Activated naive CD8-positive, alpha-beta T cell treated with anti-CD3 and anti-CD28 coated beads for 36 hours (primary cell): ENCODE results near the gene GREM2. TPM values are rescaled to one million over a fixed set of nuclear protein-coding genes. Genes with fewer than 3 reads are reported as not detected.

ENCODE experiments used
- DNase-seq: peaks from one replicate; pipeline ENCODE4 v3.0.0; 2021
- H3K27ac Mint-ChIP-seq: one replicate; pipeline ENCODE4 v1.8.0; 2022; ENCODE audit warnings: mild to moderate bottlenecking, moderate library complexity, mixed read lengths
- H3K27me3 Mint-ChIP-seq: one replicate; pipeline ENCODE4 v1.8.0; 2022; ENCODE audit warnings: mild to moderate bottlenecking, mixed read lengths
- H3K36me3 Mint-ChIP-seq: one replicate; pipeline ENCODE4 v1.8.0; 2021; ENCODE audit warnings: mild to moderate bottlenecking, mixed read lengths
- H3K4me1 Mint-ChIP-seq: one replicate; pipeline ENCODE4 v1.8.0; 2021; ENCODE audit warnings: mixed read lengths
- H3K4me3 Mint-ChIP-seq: one replicate; pipeline ENCODE4 v1.8.0; 2022; ENCODE audit warnings: mild to moderate bottlenecking, moderate library complexity, mixed read lengths
- H3K9me3 Mint-ChIP-seq: one replicate; pipeline ENCODE4 v1.8.0; 2022; ENCODE audit warnings: mixed read lengths
- total RNA-seq, 2 experiments: library from RNA; stranded (reverse); gene quantifications; one replicate each; pipeline ENCODE4 v1.2.3, GENCODE V29; 2021

GREM2 gene
- total RNA-seq, 2 experiments from 2014 or later, result not detected

DNA sequence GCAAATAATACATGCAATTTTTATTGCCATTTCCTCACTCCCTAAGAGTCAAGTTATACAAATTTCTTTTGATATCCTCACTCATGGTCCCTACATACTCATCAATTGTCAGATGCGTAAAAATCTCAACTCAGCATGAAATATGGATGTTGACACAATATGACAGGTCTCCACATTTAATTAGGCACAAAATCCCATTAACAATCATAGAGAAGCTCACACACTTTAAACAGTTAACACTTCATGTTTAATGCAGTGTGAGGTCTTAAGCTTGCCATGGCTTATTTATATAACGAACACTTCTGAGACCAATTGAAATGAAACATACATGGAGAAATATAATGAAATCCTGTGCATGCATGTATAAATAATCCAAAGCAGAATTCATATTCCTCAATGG lies 58.6 kb downstream of the GREM2 start:
- DNase-seq, result no peak
- no peak overlapping the region for H3K27ac Mint-ChIP-seq
- H3K36me3 Mint-ChIP-seq, result no peaks in the 10 kb centered on the region
- H3K4me3 Mint-ChIP-seq, result no peak overlapping the region
- H3K27me3 Mint-ChIP-seq, result no peaks in the 10 kb centered on the region
- H3K4me1 Mint-ChIP-seq, result no peaks in the 10 kb centered on the region
- peaks cover 2% of the 10 kb centered on the region for H3K9me3 Mint-ChIP-seq

DNA sequence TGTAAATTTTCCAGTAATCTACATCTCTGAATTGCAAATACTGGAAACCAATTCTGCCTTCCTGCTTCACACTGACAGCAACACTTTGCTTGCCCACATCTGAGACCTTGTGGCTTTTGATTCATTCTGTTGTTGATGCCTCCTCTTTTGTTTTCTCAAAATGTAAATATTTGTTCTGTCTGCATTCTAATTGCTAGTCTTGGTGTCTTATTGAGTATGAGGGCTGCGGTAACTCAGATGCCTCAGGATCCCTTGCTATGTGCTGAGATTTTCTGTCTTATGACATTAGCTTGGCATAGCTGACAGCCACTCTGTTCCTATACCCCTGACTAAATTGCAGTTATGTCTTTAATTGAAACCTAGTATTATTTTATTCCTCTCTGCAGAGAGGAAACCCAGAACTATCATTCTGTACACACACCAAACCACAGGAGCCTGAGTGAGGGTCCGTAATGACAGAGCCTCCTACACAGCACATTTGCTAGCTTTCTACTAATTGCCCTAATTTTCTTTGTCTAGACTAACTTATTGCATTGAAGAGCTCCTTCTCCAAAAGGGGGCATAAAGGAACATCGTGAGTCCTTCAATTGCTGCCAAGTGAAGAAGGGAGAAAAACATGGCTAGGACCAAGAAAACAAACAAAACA lies 72.1 kb downstream of the GREM2 start:
- DNase-seq, result no peak
- no peak overlapping the region for H3K4me3 Mint-ChIP-seq
- peaks cover 1% of the 10 kb centered on the region for H3K9me3 Mint-ChIP-seq
- no peaks in the 10 kb centered on the region for H3K27me3 Mint-ChIP-seq
- peaks cover 2% of the 10 kb centered on the region for H3K36me3 Mint-ChIP-seq
- no peak overlapping the region for H3K27ac Mint-ChIP-seq
- H3K4me1 Mint-ChIP-seq, result peaks cover 3% of the 10 kb centered on the region

DNA sequence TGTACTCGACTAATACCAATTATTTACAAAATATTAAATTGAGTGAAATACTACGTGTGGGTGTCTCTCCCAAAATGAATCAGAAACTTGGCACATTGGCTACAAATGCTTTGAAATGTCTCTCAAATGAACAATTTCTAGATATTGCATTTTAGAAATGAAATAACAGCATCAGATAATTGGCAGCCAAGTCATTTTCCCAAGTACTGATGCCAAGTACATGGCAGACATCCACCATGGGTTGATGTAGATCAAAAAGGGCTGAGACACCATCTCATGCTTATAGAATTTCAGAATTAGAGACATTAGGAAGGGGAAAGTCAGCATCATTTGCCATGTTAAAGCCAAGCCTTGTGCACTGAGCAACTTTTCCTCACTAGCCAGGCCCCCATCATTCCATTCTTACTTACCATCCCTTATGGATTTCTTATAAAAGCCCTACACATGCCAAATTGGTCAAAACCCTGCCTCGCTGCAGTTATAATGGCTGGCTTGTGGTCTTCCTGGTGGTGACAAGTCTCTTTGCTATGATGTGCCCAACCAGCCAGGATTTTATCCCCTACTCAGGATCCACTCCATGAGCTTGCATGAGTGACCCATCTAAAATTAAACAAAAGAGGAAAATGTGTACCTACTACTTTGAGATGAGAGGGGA lies 73.1 kb downstream of the GREM2 start:
- peaks cover 3% of the 10 kb centered on the region for H3K4me1 Mint-ChIP-seq
- no peak overlapping the region for H3K4me3 Mint-ChIP-seq
- DNase-seq, result no peak
- no peaks in the 10 kb centered on the region for H3K9me3 Mint-ChIP-seq
- H3K27me3 Mint-ChIP-seq, result no peaks in the 10 kb centered on the region
- no peak overlapping the region for H3K27ac Mint-ChIP-seq
- peaks cover 3% of the 10 kb centered on the region for H3K36me3 Mint-ChIP-seq

DNA sequence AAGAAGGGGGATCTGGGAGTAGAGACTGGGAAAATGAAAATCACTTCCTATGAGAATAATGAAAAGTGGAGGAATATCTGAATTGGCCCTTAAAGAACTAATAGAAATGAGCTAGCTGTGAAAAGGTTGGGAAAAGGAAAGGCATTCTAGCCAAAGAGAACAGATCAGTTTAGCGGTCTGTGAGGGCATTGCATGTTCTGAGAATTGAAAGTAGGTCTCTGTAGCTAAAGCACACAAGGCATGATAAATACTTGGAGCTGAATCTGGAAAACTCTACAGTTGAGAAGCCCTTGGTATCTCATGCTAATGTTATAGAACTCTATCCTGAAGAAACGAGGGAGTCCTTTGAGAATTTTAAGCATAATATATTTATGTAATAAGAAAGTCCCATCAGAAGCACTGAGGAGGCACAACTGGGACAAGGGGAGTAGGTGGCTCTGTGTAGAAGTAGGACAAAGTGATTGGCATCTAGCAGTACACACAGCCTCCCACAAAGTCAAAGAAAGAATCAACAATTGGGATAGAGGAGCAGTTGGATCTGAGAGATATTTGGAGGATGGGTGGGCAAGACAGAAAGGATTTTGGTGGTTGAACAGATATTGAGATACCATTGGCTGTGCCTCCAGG lies 78.7 kb downstream of the GREM2 start:
- Mint-ChIP-seq H3K36me3 (peaks cover 4% of the 10 kb centered on the region), H3K9me3 (no peaks in the 10 kb centered on the region), H3K4me1 (no peaks in the 10 kb centered on the region), H3K4me3 (no peak overlapping the region), H3K27me3 (no peaks in the 10 kb centered on the region), H3K27ac (no peak overlapping the region)
- no peak for DNase-seq

DNA sequence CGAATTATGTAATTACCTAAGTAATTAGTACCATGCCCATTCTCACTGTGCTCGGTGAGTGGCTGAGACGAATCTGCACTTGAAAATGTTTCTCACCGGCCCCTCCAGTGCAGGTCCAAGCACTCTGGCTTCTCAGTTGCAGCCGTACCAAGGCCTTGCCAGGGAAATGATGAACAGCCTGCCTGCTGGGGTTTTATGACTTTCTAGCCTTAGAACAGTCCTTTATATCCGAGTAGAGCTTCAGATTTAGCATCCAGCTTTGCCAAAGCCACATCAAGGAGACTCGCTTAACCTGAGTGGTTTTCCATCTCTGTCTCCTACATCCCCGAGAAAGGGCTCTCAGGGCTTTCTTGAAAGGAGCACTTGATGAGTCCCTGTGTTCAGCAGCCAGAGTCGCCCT lies 83.4 kb downstream of the GREM2 start:
- Mint-ChIP-seq H3K9me3 (no peaks in the 10 kb centered on the region), H3K27me3 (no peaks in the 10 kb centered on the region)

DNA sequence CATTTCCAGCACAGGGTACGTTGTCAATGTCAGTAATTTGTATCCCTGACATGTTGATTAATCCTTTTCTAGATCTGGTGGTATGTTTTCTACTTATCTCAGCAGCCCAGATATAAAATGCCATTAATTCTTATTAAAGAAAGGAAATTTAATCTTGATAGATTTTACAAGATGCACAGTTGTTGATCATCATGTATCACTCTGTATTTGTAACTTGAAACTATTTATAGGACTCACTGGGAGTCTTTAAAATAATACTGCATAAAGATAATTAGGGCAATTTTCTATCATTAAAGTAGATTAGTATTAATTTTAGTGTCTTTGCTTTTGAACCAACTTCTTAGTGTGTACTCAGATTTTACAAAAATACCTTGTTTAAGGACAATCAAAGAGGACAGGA lies 84.9 kb downstream of the GREM2 start:
- no peaks in the 10 kb centered on the region for H3K4me1 Mint-ChIP-seq
- no peaks in the 10 kb centered on the region for H3K36me3 Mint-ChIP-seq
- H3K4me3 Mint-ChIP-seq, result no peak overlapping the region
- H3K27ac Mint-ChIP-seq, result no peak overlapping the region
- no peak for DNase-seq
- no peaks in the 10 kb centered on the region for H3K27me3 Mint-ChIP-seq
- H3K9me3 Mint-ChIP-seq, result no peaks in the 10 kb centered on the region

More for the DNA sequence above, 83.4 kb downstream of the GREM2 start:
- Mint-ChIP-seq H3K4me3 (no peak overlapping the region), H3K36me3 (no peaks in the 10 kb centered on the region), H3K27ac (no peak overlapping the region), H3K4me1 (no peaks in the 10 kb centered on the region)
- no peak for DNase-seq

DNA sequence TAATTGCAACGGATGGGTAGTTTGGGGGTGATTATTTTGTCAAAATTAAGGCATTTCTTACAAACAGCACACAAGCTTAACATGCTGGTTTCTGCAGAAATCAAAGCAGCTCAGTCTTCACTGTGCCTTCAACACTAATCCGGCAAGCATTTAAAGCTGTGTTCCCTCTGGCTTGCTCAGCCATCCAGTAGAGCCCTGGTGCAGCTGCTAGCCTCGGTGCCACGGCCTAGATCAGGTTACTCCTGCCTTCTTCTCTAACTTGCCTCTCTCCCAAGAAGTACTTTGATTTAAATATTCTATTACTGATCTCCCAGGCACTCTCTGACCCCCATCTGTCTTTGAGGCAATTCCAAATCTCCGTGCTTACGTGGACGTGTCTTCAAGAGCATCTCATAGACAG lies 85.6 kb downstream of the GREM2 start:
- Mint-ChIP-seq H3K4me3 (no peak overlapping the region), H3K4me1 (no peaks in the 10 kb centered on the region), H3K36me3 (no peaks in the 10 kb centered on the region), H3K27ac (no peak overlapping the region), H3K27me3 (no peaks in the 10 kb centered on the region), H3K9me3 (no peaks in the 10 kb centered on the region)
- no peak for DNase-seq

DNA sequence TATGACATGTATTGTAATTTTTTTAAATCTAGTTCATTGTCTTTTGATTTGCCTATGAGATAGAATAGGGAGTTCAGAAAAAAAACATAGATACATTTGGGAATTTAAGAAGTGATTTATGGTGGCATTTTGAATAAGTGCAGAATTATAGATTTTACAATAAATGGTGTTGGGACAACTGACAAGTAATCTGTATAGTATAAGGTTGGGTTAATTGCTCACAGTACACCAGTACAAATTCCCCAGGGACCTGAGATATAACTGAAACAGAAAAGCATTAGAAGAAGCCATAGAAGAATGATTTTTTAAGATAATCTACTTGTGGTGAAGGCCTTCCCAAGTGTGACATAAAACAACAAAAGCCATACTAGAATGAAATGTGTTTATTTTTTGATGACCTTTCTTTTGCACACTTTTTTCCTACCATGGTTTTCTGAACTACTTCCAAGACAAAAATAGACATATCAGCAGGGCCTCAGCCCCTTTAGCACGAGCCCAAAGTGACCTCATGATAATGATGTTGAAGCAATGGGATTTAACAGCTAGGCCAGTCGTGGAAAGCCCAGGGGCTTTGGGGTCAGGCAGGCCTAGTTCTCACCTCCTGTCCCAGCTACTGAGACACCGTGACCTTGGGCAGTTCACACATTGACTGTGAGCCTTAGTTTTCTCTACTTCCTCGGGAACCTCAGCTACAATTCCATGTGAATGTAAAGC lies 87.4 kb downstream of the GREM2 start:
- Mint-ChIP-seq H3K27me3 (no peaks in the 10 kb centered on the region), H3K36me3 (no peaks in the 10 kb centered on the region), H3K9me3 (no peaks in the 10 kb centered on the region), H3K27ac (no peak overlapping the region), H3K4me1 (no peaks in the 10 kb centered on the region), H3K4me3 (no peak overlapping the region)
- DNase-seq, result no peak

DNA sequence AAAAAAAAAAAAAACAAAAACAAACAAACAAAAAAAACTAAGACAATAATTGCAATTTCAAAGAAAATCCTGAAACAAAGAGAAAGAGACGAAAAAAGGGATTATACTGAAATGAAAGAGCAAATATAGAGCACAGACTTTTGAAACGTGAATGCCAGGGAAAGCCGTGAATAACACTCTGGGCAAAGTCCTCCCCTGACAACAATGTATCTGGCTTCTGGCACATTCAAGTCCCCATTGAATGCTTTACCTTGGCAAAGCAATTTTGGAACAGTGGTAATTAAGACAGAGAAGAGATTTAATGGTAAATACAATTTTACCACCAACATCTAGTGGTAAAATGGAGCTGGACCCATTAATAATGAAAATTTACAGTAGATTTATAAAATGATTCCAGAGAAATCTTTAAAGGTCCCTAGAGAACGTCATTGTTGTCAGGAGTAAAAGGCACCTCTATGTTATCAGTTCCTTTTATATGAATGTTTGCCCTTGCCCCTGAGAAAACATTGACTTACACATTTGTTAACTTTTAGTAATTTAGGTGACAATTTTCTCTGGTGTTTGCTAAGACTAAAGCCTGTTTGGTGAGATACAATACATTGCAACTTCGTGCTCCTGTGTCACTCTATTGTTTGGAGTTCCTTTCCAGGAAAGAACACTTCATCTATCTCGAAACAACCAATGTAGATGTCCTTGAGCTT lies 89.7 kb downstream of the GREM2 start:
- Mint-ChIP-seq H3K4me1 (no peaks in the 10 kb centered on the region), H3K4me3 (no peak overlapping the region), H3K27ac (no peak overlapping the region), H3K27me3 (no peaks in the 10 kb centered on the region), H3K9me3 (no peaks in the 10 kb centered on the region), H3K36me3 (no peaks in the 10 kb centered on the region)
- DNase-seq, result no peak

DNA sequence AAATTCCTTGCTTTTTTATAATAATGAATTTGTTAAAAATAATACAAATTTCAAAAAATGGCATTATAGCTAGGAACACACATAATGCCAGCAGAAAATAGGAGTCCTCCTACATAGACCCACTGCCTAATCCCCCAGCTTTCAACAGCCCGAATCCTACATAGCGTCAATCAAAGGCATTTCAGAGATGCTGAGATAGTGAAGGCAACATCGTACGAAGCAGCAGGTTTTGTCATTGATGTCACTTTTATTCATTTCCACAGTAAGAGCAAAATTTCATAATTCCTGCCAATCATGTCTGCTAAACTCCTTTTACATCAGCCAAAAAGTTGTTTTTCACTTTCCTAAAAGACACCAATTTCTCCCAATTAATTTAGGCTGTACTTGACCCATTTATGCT lies 94.1 kb downstream of the GREM2 start:
- Mint-ChIP-seq H3K4me3 (no peak overlapping the region), H3K27ac (no peak overlapping the region), H3K27me3 (no peaks in the 10 kb centered on the region), H3K4me1 (no peaks in the 10 kb centered on the region), H3K9me3 (no peaks in the 10 kb centered on the region), H3K36me3 (no peaks in the 10 kb centered on the region)
- no peak for DNase-seq

DNA sequence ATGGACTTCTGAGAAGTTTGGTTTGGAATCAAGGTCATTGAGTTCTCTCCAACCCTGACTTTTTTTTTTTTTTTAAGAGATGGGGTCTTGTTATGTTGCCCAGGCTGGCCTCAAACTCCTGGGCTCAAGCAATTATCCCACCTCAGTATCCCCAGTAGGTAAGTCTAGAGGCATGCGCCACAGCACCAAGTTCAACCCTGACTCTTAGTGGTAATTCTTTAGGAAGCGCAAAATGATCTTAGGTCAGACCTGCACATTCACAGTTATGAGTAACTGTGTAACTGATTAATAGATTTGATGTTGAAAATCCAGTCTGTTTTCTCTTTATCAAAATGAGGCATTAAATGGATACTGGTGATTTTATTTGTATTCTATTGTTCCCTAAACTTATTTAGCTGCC lies 95.9 kb downstream of the GREM2 start:
- DNase-seq, result no peak
- Mint-ChIP-seq H3K4me1 (no peaks in the 10 kb centered on the region), H3K36me3 (no peaks in the 10 kb centered on the region), H3K9me3 (no peaks in the 10 kb centered on the region), H3K4me3 (no peak overlapping the region), H3K27ac (no peak overlapping the region), H3K27me3 (no peaks in the 10 kb centered on the region)

DNA sequence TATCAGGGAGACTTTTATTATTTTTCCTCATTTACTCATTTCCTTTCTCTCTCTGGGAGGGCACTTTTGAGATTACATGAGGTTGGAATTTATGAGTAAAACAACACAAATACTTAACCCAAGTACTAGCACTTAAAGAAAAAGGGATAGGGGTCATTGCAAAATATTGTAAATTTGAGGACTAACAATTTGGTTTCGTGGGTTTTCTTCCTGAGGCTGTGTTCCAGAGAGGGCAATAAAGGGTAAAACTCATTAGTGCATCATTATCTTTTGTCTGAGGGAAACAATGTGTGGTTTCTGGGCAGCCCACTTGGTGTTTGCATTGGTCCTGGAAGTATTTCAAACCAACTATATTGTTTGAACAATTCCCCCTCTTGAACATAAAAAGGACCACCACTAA lies 96.5 kb downstream of the GREM2 start:
- Mint-ChIP-seq H3K9me3 (no peaks in the 10 kb centered on the region), H3K4me1 (no peaks in the 10 kb centered on the region), H3K27ac (no peak overlapping the region), H3K4me3 (no peak overlapping the region), H3K27me3 (no peaks in the 10 kb centered on the region), H3K36me3 (no peaks in the 10 kb centered on the region)
- DNase-seq, result no peak

DNA sequence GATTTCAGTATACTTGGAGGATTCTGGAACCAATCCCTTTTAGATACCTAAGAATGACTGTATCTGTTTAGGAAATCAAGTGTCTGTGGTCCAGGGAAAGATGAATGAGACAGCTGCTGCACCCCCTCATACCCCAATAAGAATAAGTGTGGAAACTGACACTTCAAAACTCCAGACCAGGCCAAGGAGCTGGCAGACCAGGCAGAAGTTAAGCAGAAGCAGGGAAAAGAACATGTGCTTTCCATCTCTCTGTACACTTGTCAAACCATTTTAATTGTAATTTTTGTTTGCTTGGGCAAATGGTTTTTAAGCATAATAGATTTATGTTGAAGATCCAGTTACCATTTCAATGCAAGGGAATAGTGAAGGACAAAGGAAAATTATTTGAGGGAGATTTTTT lies 100.2 kb downstream of the GREM2 start:
- Mint-ChIP-seq H3K9me3 (no peaks in the 10 kb centered on the region), H3K36me3 (no peaks in the 10 kb centered on the region), H3K27me3 (no peaks in the 10 kb centered on the region), H3K4me3 (no peak overlapping the region), H3K27ac (no peak overlapping the region), H3K4me1 (no peaks in the 10 kb centered on the region)
- no peak for DNase-seq

DNA sequence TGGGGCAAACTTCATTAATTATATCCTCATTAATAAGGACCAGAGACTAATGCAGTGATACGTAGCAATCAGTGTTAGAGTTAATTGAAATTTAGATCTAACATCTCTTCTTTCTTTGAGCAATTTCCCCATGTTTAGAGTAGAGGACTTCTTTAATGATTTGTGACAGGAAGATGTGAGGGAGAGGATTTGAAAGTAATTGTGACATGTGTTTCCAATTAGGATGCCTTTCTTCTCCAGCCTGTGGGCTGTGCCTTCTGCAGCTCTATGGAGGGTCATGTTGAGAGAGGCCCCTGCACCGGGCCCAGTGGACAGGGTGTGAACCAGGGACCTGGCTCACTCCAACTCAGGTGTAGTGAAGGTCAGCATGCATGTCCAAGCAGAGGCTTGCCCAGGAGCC lies 103.0 kb downstream of the GREM2 start:
- no peaks in the 10 kb centered on the region for H3K9me3 Mint-ChIP-seq
- no peaks in the 10 kb centered on the region for H3K36me3 Mint-ChIP-seq
- no peaks in the 10 kb centered on the region for H3K4me1 Mint-ChIP-seq
- DNase-seq, result no peak
- H3K27me3 Mint-ChIP-seq, result no peaks in the 10 kb centered on the region
- H3K4me3 Mint-ChIP-seq, result no peak overlapping the region
- no peak overlapping the region for H3K27ac Mint-ChIP-seq

DNA sequence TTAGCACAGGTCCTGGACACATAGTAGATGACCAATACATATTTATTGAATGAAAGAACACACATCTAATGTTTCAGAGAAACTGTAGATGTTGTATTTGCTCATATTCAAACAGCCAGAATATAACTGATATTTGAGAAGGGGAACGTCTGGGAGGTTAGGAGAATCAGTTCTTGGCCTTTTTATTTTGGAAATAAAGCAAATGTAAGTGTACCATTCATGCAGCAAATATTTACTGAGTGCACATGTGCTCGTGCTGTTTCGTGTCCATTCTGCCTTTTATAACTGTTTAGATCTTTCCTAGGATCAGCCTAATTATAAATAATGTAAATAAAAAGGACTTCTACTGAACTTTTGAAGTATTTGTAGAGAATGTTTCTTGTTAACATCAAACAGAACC lies 103.8 kb downstream of the GREM2 start:
- no peak overlapping the region for H3K4me3 Mint-ChIP-seq

More for the DNA sequence above, 103.8 kb downstream of the GREM2 start:
- Mint-ChIP-seq H3K36me3 (no peaks in the 10 kb centered on the region), H3K4me1 (no peaks in the 10 kb centered on the region), H3K9me3 (no peaks in the 10 kb centered on the region), H3K27ac (no peak overlapping the region), H3K27me3 (no peaks in the 10 kb centered on the region)
- no peak for DNase-seq
